HuH-7 (cell line): ENCODE measurements around the gene LZTR1.
"Not testable (repeated sequence)": the region's sequence is repeated elsewhere in the genome, so short reads cannot be mapped to it uniquely, and the experiment has no call there.

Experiments
- DNase-seq: peaks from one replicate; pipeline ENCODE4 v3.0.0; 2011; ENCODE audit warnings: low spot score

Gene LZTR1

GRCh38 chr22:20981787-20982562, at the start of gene LZTR1:
LZTR1 (plus strand) TSS chr22:20982297; CDS start chr22:20982372, 75 bp downstream.
- peak; percentile 95 for DNase-seq

GRCh38 chr22:20933910-20934309, 48.2 kb upstream of the LZTR1 start:
- DNase-seq = no peak

- not testable (repeated sequence) for DNase-seq
Observed at GRCh38 chr22:20935049-20935448, 47.0 kb upstream of the LZTR1 start.

- DNase-seq = not testable (repeated sequence)
Observed at GRCh38 chr22:20935780-20936539, 46.1 kb upstream of the LZTR1 start.

- no peak for DNase-seq
Observed at GRCh38 chr22:20937031-20937793, 44.9 kb upstream of the LZTR1 start.

- no peak for DNase-seq
Observed at GRCh38 chr22:20937794-20938671, 44.1 kb upstream of the LZTR1 start.

- not testable (repeated sequence) for DNase-seq
Observed at GRCh38 chr22:20939457-20940185, 42.5 kb upstream of the LZTR1 start.

- no peak for DNase-seq
Observed at GRCh38 chr22:20940186-20940651, 41.9 kb upstream of the LZTR1 start.

GRCh38 chr22:20940904-20941385, 41.2 kb upstream of the LZTR1 start:
- DNase-seq = no peak

GRCh38 chr22:20942203-20942902, 39.7 kb upstream of the LZTR1 start:
- not testable (repeated sequence) for DNase-seq

GRCh38 chr22:20943104-20943933, 38.8 kb upstream of the LZTR1 start:
- no peak for DNase-seq

- no peak for DNase-seq
Observed at GRCh38 chr22:20944042-20944441, 38.1 kb upstream of the LZTR1 start.

GRCh38 chr22:20945578-20945934, 36.5 kb upstream of the LZTR1 start:
- DNase-seq = no peak

GRCh38 chr22:20946080-20946986, 35.8 kb upstream of the LZTR1 start:
- no peak for DNase-seq

GRCh38 chr22:20946991-20947390, 35.1 kb upstream of the LZTR1 start:
- DNase-seq = no peak

GRCh38 chr22:20948450-20948849, 33.6 kb upstream of the LZTR1 start:
- no peak for DNase-seq

GRCh38 chr22:20948989-20949388, 33.1 kb upstream of the LZTR1 start:
- DNase-seq = no peak

- DNase-seq = no peak
Observed at GRCh38 chr22:20949698-20950183, 32.4 kb upstream of the LZTR1 start.
